HG02759 (cell line): ENCODE measurements around the gene ANO3.
"Not testable (repeated sequence)": the region's sequence is repeated elsewhere in the genome, so short reads cannot be mapped to it uniquely, and the experiment has no call there.

Experiments used
- ATAC-seq: cut with Tn5 transposase; IDR thresholded peaks from one replicate; pipeline ENCODE4 v1.9.1; 2021; ENCODE audit warnings: mild to moderate bottlenecking, moderate library complexity; ENCODE audit not compliant: unreplicated experiment

ANO3 gene

DNA sequence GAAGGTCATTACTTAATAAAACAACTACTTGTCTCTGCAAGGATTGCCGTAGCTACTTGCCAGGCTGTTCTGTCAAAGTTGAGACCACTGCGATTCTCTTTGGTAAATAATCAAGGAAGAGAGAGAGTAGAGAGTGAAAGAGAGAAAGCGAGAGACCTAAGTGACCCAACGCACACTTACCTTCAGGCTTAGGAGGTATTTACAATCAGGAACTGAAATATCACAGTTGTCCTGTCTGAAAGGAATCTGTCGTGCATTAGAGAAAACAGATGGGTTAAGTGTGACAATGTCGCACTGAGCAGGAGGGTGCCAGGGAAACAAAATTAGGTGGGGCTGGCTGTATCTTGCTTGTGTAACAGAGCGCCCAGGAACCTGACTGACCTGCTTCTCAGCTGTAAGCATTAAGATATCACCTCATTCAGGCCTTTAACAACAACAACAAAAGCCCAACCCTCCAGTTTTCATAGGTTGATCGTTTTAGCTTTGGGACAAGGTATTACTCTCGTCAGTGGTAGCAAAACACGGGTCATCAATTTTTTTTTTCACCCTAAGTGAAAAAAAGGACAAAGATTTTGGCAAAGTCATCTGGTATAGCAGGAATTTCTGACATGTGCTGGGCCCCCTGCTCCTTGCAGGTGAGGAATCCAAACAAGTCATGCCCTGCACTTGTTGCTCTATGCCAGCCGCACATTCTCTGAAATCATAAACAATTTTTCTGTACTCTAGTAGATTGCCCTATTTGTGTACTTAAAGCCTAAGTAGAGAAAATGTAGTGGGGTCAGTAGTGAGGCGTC lies 240.1 kb downstream of the ANO3 start, which contains the start of gene MUC15:
Gene MUC15, minus strand, starts transcription at position 403 of the 794 bp plus-strand sequence. CDS start 5,169 bp downstream, outside the sequence.
- no peak for ATAC-seq

DNA sequence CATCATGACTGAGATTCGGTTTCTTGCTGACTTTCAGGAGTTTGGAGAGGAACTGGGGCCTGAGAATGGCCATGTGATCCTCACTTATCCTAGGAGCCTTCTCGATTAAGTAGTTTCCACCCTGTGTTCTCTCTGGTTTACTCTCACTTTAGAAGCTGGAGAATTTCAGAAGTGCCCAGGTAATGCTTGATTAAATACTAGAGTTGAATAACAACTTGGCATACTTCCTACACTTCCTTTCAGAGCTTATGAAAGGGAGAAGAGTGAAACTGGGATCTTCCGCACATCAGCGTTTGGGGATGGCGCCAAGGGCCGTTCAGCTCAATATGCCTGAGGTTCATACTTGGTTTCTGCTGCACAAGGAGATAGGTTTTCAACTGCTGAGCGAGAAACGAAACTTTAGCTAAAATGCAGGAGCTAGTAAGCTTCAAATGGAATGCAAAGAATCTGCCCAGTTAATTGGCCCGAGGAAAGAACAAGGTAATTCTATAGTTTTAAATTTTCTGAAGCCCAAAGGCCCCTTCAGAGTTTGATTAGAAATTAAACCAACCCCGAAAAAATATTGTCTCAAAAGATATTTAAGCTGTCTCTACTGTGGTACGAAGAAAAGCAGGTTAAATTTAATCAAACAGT lies 241.0 kb downstream of the ANO3 start:
- ATAC-seq, result no peak

DNA sequence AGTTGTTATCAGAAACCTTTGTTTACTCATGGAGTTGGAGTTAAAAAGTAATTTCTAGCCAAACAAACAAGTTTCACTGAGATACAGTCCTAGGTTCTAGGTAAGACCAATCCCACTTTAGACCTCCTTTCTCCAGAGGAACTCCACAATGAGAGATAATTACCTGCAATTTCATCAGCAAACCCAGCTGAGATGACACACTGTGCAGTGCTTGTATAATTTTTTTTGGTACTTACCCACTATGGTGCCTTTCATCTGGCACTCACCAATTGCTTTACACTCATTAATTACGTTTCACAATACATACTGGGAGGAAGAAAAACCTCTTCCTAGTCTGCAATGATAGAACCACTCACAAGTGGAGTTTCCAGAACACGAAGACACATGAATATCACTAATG lies 242.0 kb downstream of the ANO3 start:
- no peak for ATAC-seq

DNA sequence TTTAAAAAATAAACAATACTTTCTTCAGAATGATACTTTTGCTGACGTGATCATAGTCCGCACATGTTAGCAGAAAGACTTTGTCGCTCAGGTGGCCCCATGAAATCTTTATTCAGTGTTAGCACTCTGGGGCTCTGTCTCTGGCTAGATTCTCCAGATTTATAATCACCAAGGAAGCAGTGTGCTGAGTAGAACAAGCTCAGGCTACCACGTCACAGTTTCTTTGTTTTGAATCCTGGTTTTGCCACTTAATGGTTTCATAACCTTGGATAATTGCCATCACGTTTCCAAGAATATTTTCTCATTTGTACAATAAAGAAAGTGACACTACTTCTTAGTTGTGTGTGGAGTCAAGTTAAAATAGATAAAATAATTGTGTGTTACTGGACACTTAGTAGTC lies 244.0 kb downstream of the ANO3 start:
- no peak for ATAC-seq

DNA sequence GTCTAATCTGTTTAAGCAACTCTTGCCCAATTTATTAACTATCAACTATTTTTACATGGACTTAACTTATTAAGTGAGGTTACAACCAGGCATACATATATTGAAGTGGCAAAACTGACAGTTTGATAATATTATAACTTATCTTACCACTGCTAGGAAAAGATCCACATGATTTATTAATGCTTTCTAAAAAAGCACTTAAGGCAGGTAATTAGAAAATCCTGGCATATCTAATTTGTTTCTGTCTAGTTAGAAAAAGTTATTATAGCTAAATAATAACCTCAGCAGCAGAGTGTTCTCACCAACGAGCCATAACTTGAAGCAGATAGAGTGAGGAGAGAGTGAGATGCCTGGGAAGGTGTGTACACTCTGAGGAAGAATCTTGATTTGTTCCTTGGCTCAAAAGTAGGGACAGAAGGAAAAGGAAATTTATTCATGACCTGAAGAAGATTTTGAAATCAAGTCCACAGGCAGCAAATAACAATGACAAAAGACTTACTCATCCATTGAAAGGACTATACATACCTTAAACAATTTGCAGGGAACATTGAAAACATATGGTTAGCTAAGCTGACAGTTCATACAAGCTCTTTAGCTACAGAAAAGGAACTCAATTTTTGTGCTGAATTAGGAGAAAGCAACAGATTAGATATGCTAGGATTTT lies 247.2 kb downstream of the ANO3 start:
- no peak for ATAC-seq

DNA sequence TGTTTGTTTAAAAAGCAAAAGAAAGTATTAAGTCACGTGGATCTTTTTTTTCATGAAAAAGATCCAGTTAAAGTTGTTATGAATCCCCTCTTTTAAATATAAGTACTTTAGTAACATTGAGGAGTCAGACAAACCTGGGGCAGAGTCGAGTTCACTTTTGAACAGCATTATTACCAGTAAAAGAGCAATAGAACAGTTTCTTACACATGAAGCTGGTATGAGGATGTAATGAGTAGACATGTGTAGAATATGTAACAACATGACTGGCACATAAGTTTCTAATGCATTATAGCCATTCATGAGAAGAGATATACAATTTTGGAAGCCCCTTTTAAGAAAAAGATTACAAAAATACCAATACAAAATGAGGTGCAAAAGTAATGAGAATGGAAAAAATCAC lies 247.8 kb downstream of the ANO3 start:
- ATAC-seq, result no peak

DNA sequence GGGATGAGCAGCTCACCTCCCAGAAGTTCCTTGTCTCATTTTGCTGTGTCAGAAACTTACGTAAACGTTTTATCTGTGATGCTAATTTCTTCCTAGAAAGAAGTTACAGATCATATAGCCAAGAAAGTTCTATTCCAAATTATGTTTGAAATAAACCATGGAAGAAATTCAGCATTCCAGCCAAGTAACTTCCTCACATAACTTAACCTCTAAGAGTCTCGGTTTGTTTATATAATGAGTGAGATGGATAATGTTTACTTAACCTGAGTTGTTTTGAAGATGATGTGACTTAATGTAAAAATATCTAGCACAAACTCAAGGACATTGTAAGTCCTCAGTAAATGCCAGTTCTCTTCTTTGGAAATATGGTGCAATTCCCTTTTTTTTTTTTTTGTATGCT lies 249.0 kb downstream of the ANO3 start:
- ATAC-seq, result no peak

DNA sequence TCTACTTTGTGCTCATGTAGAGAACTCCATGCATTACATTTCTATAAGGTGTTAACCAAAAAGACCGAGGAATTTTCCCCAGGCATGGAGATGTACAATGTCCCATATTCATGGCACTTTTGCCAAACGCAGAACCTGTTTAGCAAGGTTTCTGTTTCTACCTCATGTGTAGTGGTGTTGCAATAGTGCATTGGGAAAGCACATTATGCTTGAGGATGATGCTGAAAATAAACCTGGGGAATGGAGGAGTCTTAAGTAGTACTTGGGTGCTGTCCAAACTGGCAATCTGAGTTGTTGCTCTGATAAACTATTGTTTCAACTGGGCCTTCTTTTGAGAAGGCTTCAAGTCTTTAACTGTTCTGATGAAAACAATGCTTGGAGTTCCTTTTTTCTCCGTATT lies 251.6 kb downstream of the ANO3 start:
- ATAC-seq, result no peak

DNA sequence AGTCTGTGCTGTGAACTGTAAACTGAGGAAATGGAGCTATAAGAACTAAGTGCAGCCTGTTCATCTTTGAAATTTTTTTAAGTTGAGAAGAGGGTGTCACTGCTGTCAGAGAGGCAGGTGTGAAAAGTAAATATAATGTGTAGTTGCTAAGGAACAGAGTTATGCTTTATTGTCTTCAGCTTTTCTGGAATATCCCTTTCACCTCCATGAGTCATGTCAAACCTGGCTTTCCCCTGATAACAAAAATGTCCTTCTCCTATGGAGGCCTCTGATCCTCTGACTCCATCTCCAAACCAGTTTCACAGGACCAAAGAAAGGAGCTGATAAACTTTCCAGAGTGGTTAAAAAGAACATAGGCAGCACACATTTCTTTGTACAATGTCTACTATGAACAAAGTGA lies 252.9 kb downstream of the ANO3 start:
- ATAC-seq, result no peak

DNA sequence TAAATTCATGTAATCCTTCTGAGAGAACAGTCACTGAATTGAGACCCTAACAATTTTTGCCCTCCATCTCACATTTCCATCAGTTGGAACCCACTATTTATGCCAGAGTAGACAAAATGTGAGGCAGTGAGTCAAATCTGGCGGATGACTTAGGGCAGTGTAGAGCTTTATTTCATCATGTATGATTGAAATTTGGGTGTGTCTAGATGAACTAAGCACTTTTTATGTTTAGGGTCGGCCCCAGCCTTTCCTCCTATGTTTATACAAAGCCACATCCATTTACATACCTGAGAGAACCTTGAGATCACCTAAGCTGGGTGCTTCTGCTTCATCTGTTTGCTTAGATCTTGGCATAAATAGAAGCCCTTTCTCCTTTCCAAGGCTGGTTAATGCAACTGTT lies 255.1 kb downstream of the ANO3 start:
- no peak for ATAC-seq

DNA sequence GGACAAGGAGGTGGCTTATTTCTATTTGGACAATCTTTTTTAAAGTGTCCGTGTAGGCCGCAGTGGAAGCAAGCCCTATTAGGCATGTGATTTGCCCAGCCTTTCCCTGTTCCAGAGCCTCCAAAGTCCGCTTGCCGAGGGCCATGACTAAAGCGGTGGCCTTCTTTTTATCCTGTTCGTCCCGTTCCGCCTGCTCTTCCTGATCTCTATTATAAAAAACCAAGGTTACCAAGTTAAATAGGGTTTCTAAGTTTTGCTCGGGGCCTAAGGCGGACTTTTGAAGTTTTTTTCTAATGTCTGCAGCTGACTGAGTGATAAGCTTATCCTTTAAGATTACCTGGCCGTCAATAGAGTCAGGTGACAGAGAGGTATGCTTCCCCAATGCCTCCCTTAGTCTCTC lies 261.8 kb downstream of the ANO3 start:
- ATAC-seq, result no peak

DNA sequence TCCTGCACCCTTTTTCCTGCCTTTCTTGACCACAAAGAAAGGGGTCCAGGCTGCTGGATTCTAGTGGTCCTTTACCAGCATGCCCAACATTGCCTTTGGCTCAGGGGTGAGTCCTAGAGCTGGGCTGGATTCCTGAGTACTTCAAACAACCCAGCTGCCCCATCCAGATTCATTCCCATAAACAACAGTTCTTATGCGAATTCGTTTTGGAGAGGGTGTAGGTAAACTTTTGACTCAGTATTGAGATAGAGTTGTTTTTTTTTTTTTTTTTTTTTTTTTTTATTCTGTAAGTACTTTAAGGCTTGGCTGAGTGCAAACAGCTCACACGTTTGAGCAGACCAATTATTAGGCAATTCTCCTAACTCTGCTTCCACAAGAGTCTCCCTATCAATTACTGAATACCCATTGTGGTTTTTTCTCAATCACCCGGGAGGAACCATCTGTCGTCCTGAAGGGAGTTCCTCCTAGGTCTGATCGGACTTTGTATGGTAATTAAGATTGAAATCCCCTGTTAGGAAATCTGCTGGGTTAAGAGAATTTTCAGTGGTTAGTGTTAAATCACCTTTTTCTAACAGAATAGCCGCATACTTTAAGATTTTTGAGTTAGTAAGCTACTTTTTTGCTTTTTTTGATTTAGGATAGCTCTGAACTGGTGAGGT lies 263.4 kb downstream of the ANO3 start:
- not testable (repeated sequence) for ATAC-seq

DNA sequence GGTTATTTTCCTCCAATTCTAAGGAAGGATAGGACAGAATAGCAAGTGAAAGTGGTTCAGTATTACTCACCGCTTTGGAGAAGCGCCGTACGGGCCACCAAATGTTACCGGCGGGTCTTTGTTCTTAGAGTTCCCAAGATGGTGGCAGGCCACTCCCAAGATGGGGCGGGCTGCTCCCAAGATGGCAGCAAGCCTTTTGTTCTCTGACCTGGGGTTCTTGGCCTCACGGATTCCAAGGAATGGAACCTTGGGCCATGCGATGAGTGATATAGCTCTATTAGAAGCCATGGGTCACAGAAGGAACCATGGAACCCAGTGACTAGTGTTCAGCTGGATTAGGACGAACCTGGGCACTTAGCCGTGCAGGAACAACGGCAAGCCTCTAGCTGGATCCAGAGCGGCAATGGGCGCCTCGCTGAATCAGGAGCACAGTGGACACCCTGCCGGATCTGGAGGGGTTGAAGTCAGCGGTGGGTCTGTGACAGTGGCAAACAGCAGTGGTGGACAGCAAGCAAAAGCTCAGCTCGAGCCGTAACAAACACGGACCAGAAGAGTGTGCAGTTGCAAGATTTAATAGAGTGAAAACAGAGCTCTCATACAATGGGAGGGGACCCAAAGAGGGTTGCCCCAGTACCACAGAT lies 265.2 kb downstream of the ANO3 start:
- not testable (repeated sequence) for ATAC-seq

DNA sequence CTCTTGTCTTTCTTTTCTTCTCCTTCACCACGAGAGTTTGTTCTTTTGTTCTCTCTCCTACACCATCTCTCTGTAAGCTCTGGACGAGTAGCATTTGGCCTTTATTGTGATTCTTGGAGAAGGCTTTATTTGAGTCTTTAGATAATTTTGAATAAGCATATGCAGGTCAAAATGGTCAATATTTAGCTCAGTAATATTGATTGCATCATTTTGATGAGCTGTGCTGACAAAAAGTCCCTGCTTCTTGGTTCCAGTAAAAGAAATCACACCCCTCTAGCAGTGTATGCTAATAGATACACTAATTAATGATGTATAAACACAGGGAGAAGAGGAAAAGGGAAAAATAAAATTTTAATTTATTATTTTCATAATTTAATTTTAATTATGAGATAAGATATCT lies 266.0 kb downstream of the ANO3 start:
- no peak for ATAC-seq

DNA sequence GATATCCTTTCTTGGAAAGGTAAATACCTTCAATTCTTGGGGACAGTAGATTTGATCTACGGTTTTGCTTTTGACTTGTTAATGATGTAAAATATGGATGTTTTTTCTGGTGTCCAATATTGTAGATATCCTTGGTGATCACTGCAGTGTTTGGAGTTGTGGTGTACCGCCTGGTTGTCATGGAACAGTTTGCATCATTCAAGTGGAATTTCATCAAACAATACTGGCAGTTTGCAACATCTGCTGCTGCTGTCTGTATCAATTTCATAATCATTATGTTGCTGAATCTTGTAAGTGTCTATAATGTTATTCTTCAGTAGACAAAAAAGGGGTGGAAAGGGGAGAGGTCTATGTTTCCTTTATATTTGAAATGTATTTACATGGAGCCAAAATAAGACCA lies 267.5 kb downstream of the ANO3 start:
- ATAC-seq, result no peak

DNA sequence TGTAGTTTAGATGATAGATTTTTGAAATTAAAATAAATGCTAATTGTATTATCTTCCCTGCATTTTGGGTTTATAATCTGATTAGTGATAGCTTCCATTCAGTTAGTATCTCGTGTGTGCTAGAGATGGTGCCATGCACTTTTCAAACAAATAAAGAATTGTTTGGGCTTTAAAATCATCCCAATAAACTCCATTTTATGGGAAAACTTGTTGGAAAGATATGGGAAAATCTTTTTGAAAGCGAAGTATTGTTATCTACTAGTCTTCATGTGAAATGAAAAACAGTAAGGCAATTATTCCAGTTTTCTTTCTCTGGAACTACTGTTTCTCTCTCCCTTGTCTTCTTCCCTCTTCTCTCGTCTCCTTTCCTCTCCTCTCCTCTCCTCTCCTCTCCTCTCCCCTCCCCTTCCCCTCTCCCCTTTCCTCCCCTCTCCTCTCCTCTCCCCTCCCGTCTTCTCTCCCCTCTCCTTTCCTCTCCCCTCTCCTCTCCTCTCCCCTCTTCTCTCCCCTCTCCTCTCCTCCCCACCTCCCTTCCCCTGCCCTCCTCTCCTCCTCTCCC lies 268.0 kb downstream of the ANO3 start:
- ATAC-seq, result no peak

DNA sequence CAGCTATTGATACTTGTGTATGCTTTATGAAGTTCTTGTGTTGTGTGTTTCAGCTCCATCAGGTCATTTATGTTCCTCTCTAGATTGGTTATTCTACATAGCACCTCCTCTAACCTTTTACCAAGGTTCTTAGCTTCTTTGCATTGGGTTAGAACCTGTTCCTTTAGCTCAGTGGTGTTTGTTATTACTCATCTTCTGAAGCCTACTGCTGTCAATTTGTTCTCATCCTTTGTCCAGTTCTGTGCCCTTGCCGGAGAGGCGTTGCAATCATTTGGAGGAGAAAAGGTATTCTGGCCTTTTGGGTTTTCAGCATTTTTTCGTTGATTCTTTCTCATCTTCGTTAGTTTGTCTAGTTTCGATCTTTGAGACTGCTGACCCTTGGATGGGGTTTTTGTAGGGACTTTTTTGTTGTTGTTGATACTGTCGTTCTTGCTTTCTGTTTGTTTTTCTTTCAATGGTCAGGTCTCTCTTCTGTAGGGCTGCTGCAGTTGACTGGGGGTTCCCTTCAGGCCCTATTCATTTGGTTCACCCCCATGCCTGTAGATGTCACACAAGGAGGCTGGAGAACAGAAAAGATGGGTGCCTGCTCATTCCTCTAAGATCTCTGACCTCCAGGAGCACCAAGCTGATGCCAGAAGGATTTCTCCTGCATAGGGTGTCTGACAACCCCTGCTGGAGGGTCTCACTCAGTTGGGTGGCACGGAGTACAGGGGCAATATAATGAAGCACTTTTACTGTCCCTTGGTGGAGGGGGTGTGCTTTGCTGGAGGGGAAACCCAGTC lies 276.0 kb downstream of the ANO3 start:
- ATAC-seq, result peak; percentile 69

DNA sequence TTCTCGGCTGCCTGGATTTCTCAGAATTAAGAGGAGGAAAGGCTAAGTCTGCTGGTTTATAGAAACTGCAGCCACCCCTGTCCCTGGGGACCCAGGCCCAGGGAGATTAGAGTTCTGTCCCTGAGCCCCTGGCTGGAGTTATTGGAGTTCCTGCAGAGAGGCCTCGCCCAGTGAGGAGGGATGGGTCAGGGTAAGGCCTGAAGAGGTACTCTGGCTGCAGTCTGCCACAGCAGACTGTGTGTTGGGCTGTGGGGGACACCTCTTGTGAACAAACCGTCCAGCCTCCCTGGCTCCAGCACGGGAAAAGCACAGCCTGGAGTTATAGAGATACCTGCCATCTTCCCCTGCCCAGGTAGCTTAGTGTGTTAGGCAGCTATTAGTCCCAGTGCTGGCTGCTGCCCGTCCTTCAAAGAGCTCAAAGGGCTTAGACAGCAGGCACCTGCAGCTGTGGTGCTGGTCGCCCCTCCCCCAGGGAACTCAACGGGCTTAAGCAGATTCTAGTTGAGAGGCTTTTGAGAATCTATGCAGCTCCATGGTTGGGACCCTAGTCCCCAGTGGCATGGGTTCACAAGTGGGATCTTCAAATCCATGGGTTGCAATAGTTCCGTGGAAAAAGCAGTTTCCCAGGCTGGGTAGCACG lies 276.7 kb downstream of the ANO3 start:
- ATAC-seq, result peak; percentile 37

DNA sequence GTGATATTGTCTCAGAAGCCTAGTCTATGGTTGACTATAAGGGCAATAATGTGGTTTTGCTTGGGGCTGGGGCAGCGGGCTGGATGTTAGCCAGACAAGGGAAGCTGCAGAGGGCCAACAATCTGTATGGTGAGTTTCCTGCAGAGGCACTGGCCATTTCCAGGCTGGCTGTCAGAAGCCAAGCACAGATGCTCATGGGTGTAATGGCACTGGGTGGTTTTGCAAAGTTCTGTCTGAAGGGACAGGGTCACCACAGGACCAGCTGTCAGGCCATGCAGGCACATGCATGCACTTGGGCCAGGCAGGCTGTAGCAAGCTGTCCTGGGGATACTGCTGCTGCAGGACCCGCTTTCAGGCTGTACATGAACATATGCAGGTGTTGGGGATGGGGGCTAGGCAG lies 281.8 kb downstream of the ANO3 start:
- ATAC-seq, result no peak
